ENCODE results near the gene TWIST2.

- TF ChIP-seq, protein P1, sequence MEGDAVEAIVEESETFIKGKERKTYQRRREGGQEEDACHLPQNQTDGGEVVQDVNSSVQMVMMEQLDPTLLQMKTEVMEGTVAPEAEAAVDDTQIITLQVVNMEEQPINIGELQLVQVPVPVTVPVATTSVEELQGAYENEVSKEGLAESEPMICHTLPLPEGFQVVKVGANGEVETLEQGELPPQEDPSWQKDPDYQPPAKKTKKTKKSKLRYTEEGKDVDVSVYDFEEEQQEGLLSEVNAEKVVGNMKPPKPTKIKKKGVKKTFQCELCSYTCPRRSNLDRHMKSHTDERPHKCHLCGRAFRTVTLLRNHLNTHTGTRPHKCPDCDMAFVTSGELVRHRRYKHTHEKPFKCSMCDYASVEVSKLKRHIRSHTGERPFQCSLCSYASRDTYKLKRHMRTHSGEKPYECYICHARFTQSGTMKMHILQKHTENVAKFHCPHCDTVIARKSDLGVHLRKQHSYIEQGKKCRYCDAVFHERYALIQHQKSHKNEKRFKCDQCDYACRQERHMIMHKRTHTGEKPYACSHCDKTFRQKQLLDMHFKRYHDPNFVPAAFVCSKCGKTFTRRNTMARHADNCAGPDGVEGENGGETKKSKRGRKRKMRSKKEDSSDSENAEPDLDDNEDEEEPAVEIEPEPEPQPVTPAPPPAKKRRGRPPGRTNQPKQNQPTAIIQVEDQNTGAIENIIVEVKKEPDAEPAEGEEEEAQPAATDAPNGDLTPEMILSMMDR (IDR thresholded peaks at IDR 0.05) = no peak
- TF ChIP-seq POLR2A (IDR thresholded peaks at IDR 0.05) = no peak
- TF ChIP-seq POLR2AphosphoS5 (IDR thresholded peaks at IDR 0.05) = no peak
Observed at GRCh38 chr2:238915196-238915595, 67.3 kb downstream of the TWIST2 start.
